Measurements from ENCODE around the gene FSTL1. TPM values are rescaled to one million over a fixed set of nuclear protein-coding genes. Genes with fewer than 3 reads are reported as not detected.
A peak's percentile ranks its signal among the peaks of the same experiment; 100 is the strongest.

Gene FSTL1
- total and polyA plus RNA-seq, 2 of the 8 experiments (the other 6 are each of a cell fraction or from before 2014, with no cell fraction given), result 158 to 516 TPM

DNA sequence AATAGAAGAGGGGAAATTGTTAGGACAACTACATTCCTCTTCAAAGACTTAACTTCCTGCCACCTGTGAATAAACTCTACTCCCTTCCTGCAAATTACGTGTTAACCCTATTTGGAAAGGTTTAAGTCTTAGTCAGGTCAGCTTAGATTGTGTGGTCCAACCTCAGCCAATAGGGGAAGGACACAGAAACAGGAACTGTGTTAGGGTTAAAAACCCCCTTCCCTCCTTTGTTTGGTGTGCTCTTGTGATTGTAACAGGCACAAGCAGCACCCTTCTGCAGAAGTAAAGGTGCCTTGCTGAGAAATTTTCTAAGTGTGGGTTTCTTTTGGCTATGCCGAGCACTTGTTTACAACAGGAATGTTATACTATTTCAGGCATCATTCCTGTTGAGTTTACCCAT, 45.0 kb upstream of the FSTL1 start:
- no peak overlapping the region for H4K91ac ChIP-seq (replicated peaks; ENCODE audit: insufficient read length, low read length)
- no peak overlapping the region for H3K23ac ChIP-seq (ENCODE audit: insufficient read length)
- no peak overlapping the region for H2BK12ac ChIP-seq (ENCODE audit: low read depth, low read length)
- no peaks in the 10 kb centered on the region; a peak in 1 of 8 replicates for H3K36me3 ChIP-seq (ENCODE audit: control insufficient read depth in 2 of 4, insufficient read depth in 4 of 4, low read length in 3 of 4)
- H3K56ac ChIP-seq (replicated peaks; ENCODE audit: insufficient read length, low read depth, low read length), result no peak overlapping the region
- H2BK20ac ChIP-seq (ENCODE audit: low read length), result no peak overlapping the region
- no peak for FAIRE-seq
- no peaks in the 10 kb centered on the region for H3K9me3 ChIP-seq (ENCODE audit: insufficient read depth in 2 of 2, low read depth in 1 of 2, low read length in 1 of 2)
- no peak for DNase-seq (ENCODE audit: low read depth in 1 of 2, low spot score in 2 of 2)
- H3K4me2 ChIP-seq (ENCODE audit: insufficient read depth in 1 of 2, low read depth in 2 of 2, low read length in 2 of 2), result no peak overlapping the region
- H2BK5ac ChIP-seq (ENCODE audit: low read depth, low read length), result 0 out of 2 replicates have a peak overlapping the region, but pooled peaks have one; percentile 2
- H4K20me1 ChIP-seq (replicated peaks in 1 of 2; ENCODE audit: control insufficient read depth in 1 of 2, insufficient read depth in 2 of 2, low read length in 2 of 2), result no peaks in the 10 kb centered on the region
- no peak overlapping the region for H3K14ac ChIP-seq (ENCODE audit: insufficient read length)
- H3K18ac ChIP-seq (ENCODE audit: extremely low read depth, low read length), result no peak overlapping the region
- no peak overlapping the region for H2BK120ac ChIP-seq (replicated peaks; ENCODE audit: low read depth, low read length)
- H2AFZ ChIP-seq (ENCODE audit: low read length), result peak overlapping the region; percentile 86; the same call in 1 of the 2 replicates
- no peak overlapping the region for H3K9ac ChIP-seq (replicated peaks in 1 of 4; ENCODE audit: extremely low read depth in 1 of 4, low read depth in 3 of 4, low read length in 3 of 4)
- H3K79me2 ChIP-seq (ENCODE audit: control insufficient read depth in 1 of 2, insufficient read depth in 2 of 2, low read length in 2 of 2), result no peaks in the 10 kb centered on the region
- H3K4me3 ChIP-seq (ENCODE audit: extremely low read depth in 1 of 4, insufficient read depth in 2 of 4, low read depth in 3 of 4, low read length in 4 of 4), result no peak overlapping the region
- no peaks in the 10 kb centered on the region; the same call in 1 of the 2 replicates for H3K23me2 ChIP-seq (ENCODE audit: low read depth, low read length)
- H3K4me1 ChIP-seq (replicated peaks in 1 of 4; ENCODE audit: control insufficient read depth in 3 of 4, insufficient read depth in 4 of 4, low read length in 3 of 4), result peaks cover 6 to 9% (median 7%) of the 10 kb centered on the region in 4 experiments; a peak in 6 of 7 replicates
- ChIA-PET POLR2A (ENCODE audit: partially characterized antibody) (interaction anchor here (1.2 to 1.4 kb wide), 2 partner anchors 15 to 45 kb away, joined by 4 to 5 read pairs; partner anchors contain the start of gene FSTL1), CTCF (ENCODE audit: partially characterized antibody) (interaction anchor here (1.5 kb wide), 1 partner anchor 8 kb away, joined by 3 read pairs; no protein-coding TSS in a partner anchor)
- H4K5ac ChIP-seq (ENCODE audit: insufficient read length, low read depth, low read length), result no peak overlapping the region
- no peak overlapping the region for H3K4ac ChIP-seq (replicated peaks; ENCODE audit: insufficient read length, low read depth, low read length)
- no peak overlapping the region for H3K27ac ChIP-seq (ENCODE audit: low read depth, low read length)
- no peak overlapping the region for H4K8ac ChIP-seq (ENCODE audit: extremely low read depth, insufficient read depth, low read length)
- 56% methylated on average over 2 of the region's 2 CpGs; no CpG with 5 or more reads in 1 of the 2 experiments for WGBS, 2 experiments (ENCODE audit: extremely low coverage in 1 of 2, insufficient coverage in 1 of 2, insufficient read length in 1 of 2, insufficient replicate concordance in 2 of 2, low coverage in 1 of 2, low lambda C conversion rate in 2 of 2, missing lambda C conversion rate in 1 of 2)
- no peaks in the 10 kb centered on the region for H3K27me3 ChIP-seq (replicated peaks in 1 of 4; ENCODE audit: control insufficient read depth in 3 of 4, extremely low read depth in 1 of 4, insufficient read depth in 3 of 4, low read length in 3 of 4)
- TF ChIP-seq CEBPB (IDR thresholded peaks at IDR 0.05; ENCODE audit: low read depth, low read length) (no peak), POLR2A (IDR thresholded peaks at IDR 0.05; ENCODE audit: control extremely low read depth in 1 of 2, low read depth in 2 of 2, low read length in 2 of 2) (peak in 1 of 2 experiments; percentile 18; a peak in 1 of 3 replicates)
- no peaks in the 10 kb centered on the region for H3K79me1 ChIP-seq (ENCODE audit: low read depth, low read length)
- no peak overlapping the region for H2AK5ac ChIP-seq (ENCODE audit: low read depth, low read length)
- no peak overlapping the region for H2BK15ac ChIP-seq (ENCODE audit: low read length)
